HEK293 (cell line): Measurements from ENCODE around the gene MOK.

Source experiments
- HOXA7 ChIP-seq: sonication (generic); formaldehyde crosslinking; IDR thresholded peaks from 2 replicates; pipeline ENCODE4 v1.8.1; 2022; ENCODE audit warnings: missing genetic modification reagents, borderline replicate concordance
- KLF1 ChIP-seq: fragments of 450-650 bp; formaldehyde crosslinking; IDR thresholded peaks from 2 replicates; pipeline ENCODE4 v1.5.1; 2016; ENCODE audit warnings: missing biosample characterization, missing genetic modification characterization
- KLF16 ChIP-seq: fragments of 450-650 bp; formaldehyde crosslinking; IDR thresholded peaks from 2 replicates; pipeline ENCODE4 v1.5.1; 2017; ENCODE audit warnings: missing biosample characterization, missing genetic modification characterization
- KLF9 ChIP-seq: fragments of 450-650 bp; formaldehyde crosslinking; IDR thresholded peaks from 2 replicates; pipeline ENCODE4 v1.5.1; 2016; ENCODE audit warnings: missing biosample characterization, missing genetic modification characterization, low read depth
- OSR2 ChIP-seq: fragments of 450-650 bp; formaldehyde crosslinking; IDR thresholded peaks from 2 replicates; pipeline ENCODE4 v1.5.1; 2016; ENCODE audit warnings: missing biosample characterization, missing genetic modification characterization
- SCRT2 ChIP-seq: fragments of 450-650 bp; formaldehyde crosslinking; IDR thresholded peaks from 2 replicates; pipeline ENCODE4 v1.5.1; 2016; ENCODE audit warnings: missing biosample characterization, missing genetic modification characterization
- SP3 ChIP-seq: fragments of 450-650 bp; formaldehyde crosslinking; IDR thresholded peaks from 2 replicates; pipeline ENCODE4 v1.5.1; 2016; ENCODE audit warnings: missing biosample characterization, missing genetic modification characterization
- ZBTB20 ChIP-seq: fragments of 450-650 bp; formaldehyde crosslinking; IDR thresholded peaks from 2 replicates; pipeline ENCODE4 v1.5.1; 2016; ENCODE audit warnings: missing biosample characterization, missing genetic modification characterization
- ZFP3 ChIP-seq: fragments of 450-650 bp; formaldehyde crosslinking; IDR thresholded peaks from 2 replicates; pipeline ENCODE4 v1.5.1; 2016; ENCODE audit warnings: low read depth, missing biosample characterization, missing genetic modification characterization
- ZNF112 ChIP-seq: fragments of 450-650 bp; formaldehyde crosslinking; IDR thresholded peaks from 2 replicates; pipeline ENCODE4 v1.5.0; 2017; ENCODE audit warnings: missing biosample characterization, missing genetic modification characterization
- ZNF146 ChIP-seq: fragments of 450-650 bp; formaldehyde crosslinking; IDR thresholded peaks from 2 replicates; pipeline ENCODE4 v1.5.1; 2016; ENCODE audit warnings: missing biosample characterization, missing genetic modification characterization
- ZNF223 ChIP-seq: fragments of 450-650 bp; formaldehyde crosslinking; IDR thresholded peaks from 2 replicates; pipeline ENCODE4 v1.5.1; 2016; ENCODE audit warnings: missing biosample characterization, missing genetic modification characterization
- ZNF341 ChIP-seq: fragments of 450-650 bp; formaldehyde crosslinking; IDR thresholded peaks from 2 replicates; pipeline ENCODE4; 2016; ENCODE audit warnings: low read depth, missing biosample characterization, missing genetic modification characterization
- ZNF48 ChIP-seq: fragments of 450-650 bp; formaldehyde crosslinking; IDR thresholded peaks from 2 replicates; pipeline ENCODE4 v1.5.1; 2016; ENCODE audit warnings: missing biosample characterization, missing genetic modification characterization
- ZNF548 ChIP-seq: fragments of 450-650 bp; formaldehyde crosslinking; IDR thresholded peaks from 2 replicates; pipeline ENCODE4 v1.5.1; 2016; ENCODE audit warnings: missing biosample characterization, missing genetic modification characterization
- ZNF560 ChIP-seq: fragments of 450-650 bp; formaldehyde crosslinking; IDR thresholded peaks from 2 replicates; pipeline ENCODE4 v1.5.1; 2017; ENCODE audit warnings: missing biosample characterization, missing genetic modification characterization, borderline replicate concordance
- ZNF629 ChIP-seq: fragments of 450-650 bp; formaldehyde crosslinking; IDR thresholded peaks from 2 replicates; pipeline ENCODE4 v1.5.1; 2017; ENCODE audit warnings: missing biosample characterization, missing genetic modification characterization
- ZNF654 ChIP-seq: fragments of 450-650 bp; formaldehyde crosslinking; IDR thresholded peaks from 2 replicates; pipeline ENCODE4 v1.5.1; 2016; ENCODE audit warnings: low read depth, missing biosample characterization, missing genetic modification characterization
- ZNF670 ChIP-seq: fragments of 450-650 bp; formaldehyde crosslinking; IDR thresholded peaks from 2 replicates; pipeline ENCODE4 v1.5.1; 2016; ENCODE audit warnings: missing biosample characterization, missing genetic modification characterization, low read depth
- TF ChIP-seq, protein P1 (sequence below): fragments of 450-650 bp; IDR thresholded peaks from 2 replicates; pipeline ENCODE4 v1.5.1; 2018; ENCODE audit warnings: missing biosample characterization, missing genetic modification characterization
- TF ChIP-seq, protein P2 (sequence below): fragments of 450-650 bp; formaldehyde crosslinking; IDR thresholded peaks from 2 replicates; pipeline ENCODE4 v1.5.1; 2017; ENCODE audit warnings: missing biosample characterization, missing genetic modification characterization
- TF ChIP-seq, protein P3 (sequence below): fragments of 450-650 bp; formaldehyde crosslinking; IDR thresholded peaks from 2 replicates; pipeline ENCODE4 v1.5.1; 2017; ENCODE audit warnings: missing biosample characterization, missing genetic modification characterization
- TF ChIP-seq, protein P4 (sequence below): fragments of 450-650 bp; formaldehyde crosslinking; IDR thresholded peaks from 2 replicates; pipeline ENCODE4 v1.5.1; 2016; ENCODE audit warnings: missing biosample characterization, missing genetic modification characterization
- TF ChIP-seq, protein P5 (sequence below): fragments of 450-650 bp; formaldehyde crosslinking; IDR thresholded peaks from 2 replicates; pipeline ENCODE4 v1.5.1; 2016; ENCODE audit warnings: missing biosample characterization, missing genetic modification characterization, low read depth
- TF ChIP-seq, protein P6 (sequence below): fragments of 450-650 bp; formaldehyde crosslinking; IDR thresholded peaks from 2 replicates; pipeline ENCODE4 v1.5.1; 2016; ENCODE audit warnings: missing biosample characterization, missing genetic modification characterization
- TF ChIP-seq, protein P7 (sequence below): fragments of 450-650 bp; formaldehyde crosslinking; IDR thresholded peaks from 2 replicates; pipeline ENCODE4 v1.5.1; 2017; ENCODE audit warnings: missing biosample characterization, missing genetic modification characterization
- TF ChIP-seq, protein P8 (sequence below): fragments of 450-650 bp; formaldehyde crosslinking; IDR thresholded peaks from 2 replicates; pipeline ENCODE4 v1.5.1; 2016; ENCODE audit warnings: missing biosample characterization, missing genetic modification characterization

Gene MOK

DNA sequence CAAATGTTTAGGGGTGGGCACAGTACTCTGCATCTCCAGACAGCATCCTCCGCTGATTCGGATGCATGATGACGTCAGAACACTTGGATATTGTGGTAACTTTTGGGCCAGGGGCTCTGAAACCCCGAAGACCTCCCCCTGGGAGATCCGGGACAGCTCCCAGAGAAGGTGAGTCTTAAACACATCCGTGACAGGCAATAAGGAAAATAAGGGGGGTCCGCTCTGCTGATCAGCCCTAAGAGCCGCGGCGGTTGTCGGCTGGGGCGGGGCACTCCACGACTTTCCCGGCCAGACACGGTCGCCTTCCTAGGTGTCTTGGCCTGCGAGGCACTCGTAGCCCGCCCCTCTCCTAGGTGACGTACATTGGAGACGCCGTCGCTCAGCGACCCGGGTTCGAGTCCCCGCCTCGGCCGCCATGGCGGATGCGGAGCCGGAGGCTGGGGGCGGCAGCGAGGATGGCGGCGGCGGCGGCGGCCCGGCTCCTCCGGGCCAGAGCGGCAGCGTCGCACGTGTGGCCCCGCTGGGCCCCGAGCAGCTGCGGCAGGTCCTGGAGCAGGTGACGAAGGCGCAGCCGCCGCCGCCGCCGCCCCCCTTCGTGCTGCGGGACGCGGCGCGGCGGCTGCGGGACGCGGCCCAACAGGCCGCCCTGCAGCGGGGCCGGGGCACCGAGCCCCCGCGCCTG lies 14.5 kb upstream of the MOK start, which contains the start of gene ZNF839 (continued):
- TF ChIP-seq ZNF629 (tag by site-specific recombination): peak; percentile 98
- no peak for TF ChIP-seq ZNF223
- peak; percentile 53; the same call in 1 of the 2 replicates for TF ChIP-seq ZBTB20
- no peak for TF ChIP-seq SCRT2 (tag by site-specific recombination)
- TF ChIP-seq, protein P1, sequence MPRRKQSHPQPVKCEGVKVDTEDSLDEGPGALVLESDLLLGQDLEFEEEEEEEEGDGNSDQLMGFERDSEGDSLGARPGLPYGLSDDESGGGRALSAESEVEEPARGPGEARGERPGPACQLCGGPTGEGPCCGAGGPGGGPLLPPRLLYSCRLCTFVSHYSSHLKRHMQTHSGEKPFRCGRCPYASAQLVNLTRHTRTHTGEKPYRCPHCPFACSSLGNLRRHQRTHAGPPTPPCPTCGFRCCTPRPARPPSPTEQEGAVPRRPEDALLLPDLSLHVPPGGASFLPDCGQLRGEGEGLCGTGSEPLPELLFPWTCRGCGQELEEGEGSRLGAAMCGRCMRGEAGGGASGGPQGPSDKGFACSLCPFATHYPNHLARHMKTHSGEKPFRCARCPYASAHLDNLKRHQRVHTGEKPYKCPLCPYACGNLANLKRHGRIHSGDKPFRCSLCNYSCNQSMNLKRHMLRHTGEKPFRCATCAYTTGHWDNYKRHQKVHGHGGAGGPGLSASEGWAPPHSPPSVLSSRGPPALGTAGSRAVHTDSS (tag by site-specific recombination): no peak
- TF ChIP-seq ZNF112 (tag by site-specific recombination): no peak
- no peak for TF ChIP-seq ZNF654 (tag by site-specific recombination)
- TF ChIP-seq, protein P2, sequence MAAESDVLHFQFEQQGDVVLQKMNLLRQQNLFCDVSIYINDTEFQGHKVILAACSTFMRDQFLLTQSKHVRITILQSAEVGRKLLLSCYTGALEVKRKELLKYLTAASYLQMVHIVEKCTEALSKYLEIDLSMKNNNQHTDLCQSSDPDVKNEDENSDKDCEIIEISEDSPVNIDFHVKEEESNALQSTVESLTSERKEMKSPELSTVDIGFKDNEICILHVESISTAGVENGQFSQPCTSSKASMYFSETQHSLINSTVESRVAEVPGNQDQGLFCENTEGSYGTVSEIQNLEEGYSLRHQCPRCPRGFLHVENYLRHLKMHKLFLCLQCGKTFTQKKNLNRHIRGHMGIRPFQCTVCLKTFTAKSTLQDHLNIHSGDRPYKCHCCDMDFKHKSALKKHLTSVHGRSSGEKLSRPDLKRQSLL: no peak
- TF ChIP-seq ZNF146 (tag by site-specific recombination): no peak
- TF ChIP-seq, protein P3, sequence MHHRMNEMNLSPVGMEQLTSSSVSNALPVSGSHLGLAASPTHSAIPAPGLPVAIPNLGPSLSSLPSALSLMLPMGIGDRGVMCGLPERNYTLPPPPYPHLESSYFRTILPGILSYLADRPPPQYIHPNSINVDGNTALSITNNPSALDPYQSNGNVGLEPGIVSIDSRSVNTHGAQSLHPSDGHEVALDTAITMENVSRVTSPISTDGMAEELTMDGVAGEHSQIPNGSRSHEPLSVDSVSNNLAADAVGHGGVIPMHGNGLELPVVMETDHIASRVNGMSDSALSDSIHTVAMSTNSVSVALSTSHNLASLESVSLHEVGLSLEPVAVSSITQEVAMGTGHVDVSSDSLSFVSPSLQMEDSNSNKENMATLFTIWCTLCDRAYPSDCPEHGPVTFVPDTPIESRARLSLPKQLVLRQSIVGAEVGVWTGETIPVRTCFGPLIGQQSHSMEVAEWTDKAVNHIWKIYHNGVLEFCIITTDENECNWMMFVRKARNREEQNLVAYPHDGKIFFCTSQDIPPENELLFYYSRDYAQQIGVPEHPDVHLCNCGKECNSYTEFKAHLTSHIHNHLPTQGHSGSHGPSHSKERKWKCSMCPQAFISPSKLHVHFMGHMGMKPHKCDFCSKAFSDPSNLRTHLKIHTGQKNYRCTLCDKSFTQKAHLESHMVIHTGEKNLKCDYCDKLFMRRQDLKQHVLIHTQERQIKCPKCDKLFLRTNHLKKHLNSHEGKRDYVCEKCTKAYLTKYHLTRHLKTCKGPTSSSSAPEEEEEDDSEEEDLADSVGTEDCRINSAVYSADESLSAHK: no peak
- TF ChIP-seq, protein P4, sequence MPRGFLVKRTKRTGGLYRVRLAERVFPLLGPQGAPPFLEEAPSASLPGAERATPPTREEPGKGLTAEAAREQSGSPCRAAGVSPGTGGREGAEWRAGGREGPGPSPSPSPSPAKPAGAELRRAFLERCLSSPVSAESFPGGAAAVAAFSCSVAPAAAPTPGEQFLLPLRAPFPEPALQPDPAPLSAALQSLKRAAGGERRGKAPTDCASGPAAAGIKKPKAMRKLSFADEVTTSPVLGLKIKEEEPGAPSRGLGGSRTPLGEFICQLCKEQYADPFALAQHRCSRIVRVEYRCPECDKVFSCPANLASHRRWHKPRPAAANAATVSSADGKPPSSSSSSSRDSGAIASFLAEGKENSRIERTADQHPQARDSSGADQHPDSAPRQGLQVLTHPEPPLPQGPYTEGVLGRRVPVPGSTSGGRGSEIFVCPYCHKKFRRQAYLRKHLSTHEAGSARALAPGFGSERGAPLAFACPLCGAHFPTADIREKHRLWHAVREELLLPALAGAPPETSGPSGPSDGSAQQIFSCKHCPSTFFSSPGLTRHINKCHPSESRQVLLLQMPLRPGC (tag by site-specific recombination): 0 out of 2 replicates have a peak, but pooled peaks have one; percentile 52
- TF ChIP-seq OSR2 (tag by site-specific recombination): no peak
- peak; percentile 53; the same call in 1 of the 2 replicates for TF ChIP-seq KLF1
- TF ChIP-seq, protein P5, sequence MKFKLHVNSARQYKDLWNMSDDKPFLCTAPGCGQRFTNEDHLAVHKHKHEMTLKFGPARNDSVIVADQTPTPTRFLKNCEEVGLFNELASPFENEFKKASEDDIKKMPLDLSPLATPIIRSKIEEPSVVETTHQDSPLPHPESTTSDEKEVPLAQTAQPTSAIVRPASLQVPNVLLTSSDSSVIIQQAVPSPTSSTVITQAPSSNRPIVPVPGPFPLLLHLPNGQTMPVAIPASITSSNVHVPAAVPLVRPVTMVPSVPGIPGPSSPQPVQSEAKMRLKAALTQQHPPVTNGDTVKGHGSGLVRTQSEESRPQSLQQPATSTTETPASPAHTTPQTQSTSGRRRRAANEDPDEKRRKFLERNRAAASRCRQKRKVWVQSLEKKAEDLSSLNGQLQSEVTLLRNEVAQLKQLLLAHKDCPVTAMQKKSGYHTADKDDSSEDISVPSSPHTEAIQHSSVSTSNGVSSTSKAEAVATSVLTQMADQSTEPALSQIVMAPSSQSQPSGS (tag by site-specific recombination): peak; percentile 97
- peak; percentile 53 for TF ChIP-seq ZNF341 (tag by site-specific recombination)
- peak; percentile 92 for TF ChIP-seq KLF16 (tag by site-specific recombination)
- TF ChIP-seq, protein P6, sequence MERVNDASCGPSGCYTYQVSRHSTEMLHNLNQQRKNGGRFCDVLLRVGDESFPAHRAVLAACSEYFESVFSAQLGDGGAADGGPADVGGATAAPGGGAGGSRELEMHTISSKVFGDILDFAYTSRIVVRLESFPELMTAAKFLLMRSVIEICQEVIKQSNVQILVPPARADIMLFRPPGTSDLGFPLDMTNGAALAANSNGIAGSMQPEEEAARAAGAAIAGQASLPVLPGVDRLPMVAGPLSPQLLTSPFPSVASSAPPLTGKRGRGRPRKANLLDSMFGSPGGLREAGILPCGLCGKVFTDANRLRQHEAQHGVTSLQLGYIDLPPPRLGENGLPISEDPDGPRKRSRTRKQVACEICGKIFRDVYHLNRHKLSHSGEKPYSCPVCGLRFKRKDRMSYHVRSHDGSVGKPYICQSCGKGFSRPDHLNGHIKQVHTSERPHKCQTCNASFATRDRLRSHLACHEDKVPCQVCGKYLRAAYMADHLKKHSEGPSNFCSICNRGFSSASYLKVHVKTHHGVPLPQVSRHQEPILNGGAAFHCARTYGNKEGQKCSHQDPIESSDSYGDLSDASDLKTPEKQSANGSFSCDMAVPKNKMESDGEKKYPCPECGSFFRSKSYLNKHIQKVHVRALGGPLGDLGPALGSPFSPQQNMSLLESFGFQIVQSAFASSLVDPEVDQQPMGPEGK (tag by site-specific recombination): peak; percentile 69
- TF ChIP-seq ZNF670 (tag by site-specific recombination): no peak
- TF ChIP-seq ZNF48: no peak
- no peak for TF ChIP-seq ZNF548 (tag by site-specific recombination)
- TF ChIP-seq, protein P7, sequence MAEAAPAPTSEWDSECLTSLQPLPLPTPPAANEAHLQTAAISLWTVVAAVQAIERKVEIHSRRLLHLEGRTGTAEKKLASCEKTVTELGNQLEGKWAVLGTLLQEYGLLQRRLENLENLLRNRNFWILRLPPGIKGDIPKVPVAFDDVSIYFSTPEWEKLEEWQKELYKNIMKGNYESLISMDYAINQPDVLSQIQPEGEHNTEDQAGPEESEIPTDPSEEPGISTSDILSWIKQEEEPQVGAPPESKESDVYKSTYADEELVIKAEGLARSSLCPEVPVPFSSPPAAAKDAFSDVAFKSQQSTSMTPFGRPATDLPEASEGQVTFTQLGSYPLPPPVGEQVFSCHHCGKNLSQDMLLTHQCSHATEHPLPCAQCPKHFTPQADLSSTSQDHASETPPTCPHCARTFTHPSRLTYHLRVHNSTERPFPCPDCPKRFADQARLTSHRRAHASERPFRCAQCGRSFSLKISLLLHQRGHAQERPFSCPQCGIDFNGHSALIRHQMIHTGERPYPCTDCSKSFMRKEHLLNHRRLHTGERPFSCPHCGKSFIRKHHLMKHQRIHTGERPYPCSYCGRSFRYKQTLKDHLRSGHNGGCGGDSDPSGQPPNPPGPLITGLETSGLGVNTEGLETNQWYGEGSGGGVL (tag by site-specific recombination): no peak
- TF ChIP-seq, protein P8, sequence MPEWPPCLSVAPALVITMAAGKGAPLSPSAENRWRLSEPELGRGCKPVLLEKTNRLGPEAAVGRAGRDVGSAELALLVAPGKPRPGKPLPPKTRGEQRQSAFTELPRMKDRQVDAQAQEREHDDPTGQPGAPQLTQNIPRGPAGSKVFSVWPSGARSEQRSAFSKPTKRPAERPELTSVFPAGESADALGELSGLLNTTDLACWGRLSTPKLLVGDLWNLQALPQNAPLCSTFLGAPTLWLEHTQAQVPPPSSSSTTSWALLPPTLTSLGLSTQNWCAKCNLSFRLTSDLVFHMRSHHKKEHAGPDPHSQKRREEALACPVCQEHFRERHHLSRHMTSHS (tag by site-specific recombination): no peak
- TF ChIP-seq SP3 (tag by site-specific recombination): peak; percentile 83
- no peak for TF ChIP-seq ZFP3
- TF ChIP-seq KLF9 (tag by site-specific recombination): peak; percentile 88
- TF ChIP-seq HOXA7 (CRISPR knock-in tag): no peak
- no peak for TF ChIP-seq ZNF560 (tag by site-specific recombination)
